Sigmoid colon (tissue), 4 donors: ENCODE results near the gene SUSD5.

Experiments
- CTCF ChIP-seq, 4 experiments: fragments of 450-650 bp in 3 of 4; fragments of 200-600 bp in 1 of 4; IDR thresholded peaks; one replicate each; pipeline ENCODE4 v1.5.1; 2016 to 2019; ENCODE audit warnings: antibody characterized with exemption in 4 of 4, mild to moderate bottlenecking in 3 of 4, moderate library complexity in 2 of 4
- EP300 ChIP-seq, 4 donors: sonication (generic); formaldehyde crosslinking; IDR thresholded peaks; one replicate each; pipeline ENCODE4 v1.6.1; 2017; ENCODE audit warnings: antibody characterized with exemption in 4 of 4
- POLR2A ChIP-seq, 2 donors: fragments of 450-650 bp; IDR thresholded peaks; one replicate each; pipeline ENCODE4 v1.6.1; 2016; ENCODE audit warnings: antibody characterized with exemption in 2 of 2, mild to moderate bottlenecking in 2 of 2, moderate library complexity in 2 of 2
- POLR2AphosphoS5 ChIP-seq, 4 donors: sonication (generic); formaldehyde crosslinking; IDR thresholded peaks; one replicate each; pipeline ENCODE4 v1.6.1; 2017; ENCODE audit warnings: antibody characterized with exemption in 4 of 4

- TF ChIP-seq CTCF (IDR thresholded peaks at IDR 0.05) (no peak), EP300 (IDR thresholded peaks at IDR 0.05) (no peak), POLR2AphosphoS5 (IDR thresholded peaks at IDR 0.05) (no peak), POLR2A (IDR thresholded peaks at IDR 0.05) (no peak)
Measured at GRCh38 chr3:33260104-33260503, 41.5 kb upstream of the SUSD5 start.
